NCI-H2196 (cell line): ENCODE results near the gene CYCS.
A peak's percentile ranks its signal among the peaks of the same experiment; 100 is the strongest.
"Not testable (repeated sequence)": the region's sequence is repeated elsewhere in the genome, so short reads cannot be mapped to it uniquely, and the experiment has no call there.

ENCODE experiments used
- DNase-seq: peaks from one replicate; lab custom pipeline; 2025; ENCODE audit not compliant: unreplicated experiment; lab: John Stamatoyannopoulos, UW

The CYCS gene

GRCh38 chr7:25118048-25118753 lies 6.9 kb downstream of the CYCS start:
- no peak for DNase-seq

GRCh38 chr7:25117226-25118047 lies 7.6 kb downstream of the CYCS start:
- DNase-seq = no peak

DNA sequence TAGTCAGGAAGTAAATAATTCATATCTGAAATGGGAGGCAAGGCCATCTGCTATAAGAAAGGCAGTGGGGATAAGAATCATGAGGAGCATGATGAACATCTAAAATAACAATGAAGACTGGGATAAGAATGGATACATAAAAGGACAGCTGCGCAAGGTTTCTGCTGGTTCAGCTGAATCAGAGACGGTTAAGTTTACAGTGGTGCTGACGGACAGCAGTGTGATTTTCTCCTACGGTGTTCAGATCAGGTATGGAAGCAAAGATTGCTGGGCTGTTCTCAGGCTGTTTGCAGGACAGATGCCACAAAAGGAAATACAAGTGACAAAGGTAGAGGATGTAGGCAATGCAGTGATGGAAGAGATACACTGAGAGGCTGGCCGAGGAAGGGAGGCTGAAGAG lies 8.4 kb downstream of the CYCS start:
- DNase-seq = no peak

GRCh38 chr7:25110514-25110913 lies 14.5 kb downstream of the CYCS start:
- DNase-seq = not testable (repeated sequence)

GRCh38 chr7:25109276-25109675 lies 15.8 kb downstream of the CYCS start:
- DNase-seq = no peak

- no peak for DNase-seq
These were observed 19.1 kb downstream of the CYCS start for GRCh38 chr7:25105911-25106310.

DNA sequence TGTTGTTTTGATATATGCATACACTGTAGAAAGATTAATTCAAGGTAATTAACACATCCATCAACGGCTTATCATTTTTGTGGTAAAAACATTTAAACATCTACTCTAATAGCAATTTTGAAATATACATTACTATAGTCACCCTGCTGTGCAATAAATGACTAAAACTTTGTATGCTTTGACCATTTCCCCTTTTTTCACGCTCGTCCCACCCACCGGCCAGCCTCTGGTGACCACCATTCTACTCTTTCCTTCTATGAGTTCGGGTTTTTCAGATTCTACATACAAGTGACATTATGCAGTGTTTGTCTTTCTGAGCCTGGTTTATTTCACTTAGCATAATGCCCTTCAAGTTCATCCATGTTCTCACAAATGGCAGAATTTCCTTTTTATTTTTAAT lies 21.3 kb downstream of the CYCS start:
- no peak for DNase-seq

DNA sequence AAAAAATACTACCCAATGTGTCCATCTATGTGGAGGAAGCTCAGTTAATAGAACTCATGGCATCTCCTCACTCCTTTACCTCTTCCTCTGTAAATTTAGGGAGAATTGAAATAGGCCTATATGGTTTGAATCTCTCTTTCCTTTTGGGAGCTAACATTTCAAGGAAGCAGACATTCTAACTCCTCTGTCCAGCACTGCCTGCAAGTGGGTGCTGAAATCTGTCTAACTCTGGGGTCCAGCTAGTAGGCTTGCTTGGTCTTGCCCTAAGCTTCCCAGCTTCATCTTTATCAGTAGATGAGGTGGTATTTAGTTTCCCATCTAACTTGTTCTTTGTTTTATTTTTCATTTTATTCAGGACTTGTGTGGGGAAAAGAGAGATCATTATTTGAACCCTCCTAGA lies 23.2 kb downstream of the CYCS start:
- no peak for DNase-seq

- peak; percentile 63 for DNase-seq
These were observed 26.7 kb downstream of the CYCS start for GRCh38 chr7:25098096-25099046.

DNA sequence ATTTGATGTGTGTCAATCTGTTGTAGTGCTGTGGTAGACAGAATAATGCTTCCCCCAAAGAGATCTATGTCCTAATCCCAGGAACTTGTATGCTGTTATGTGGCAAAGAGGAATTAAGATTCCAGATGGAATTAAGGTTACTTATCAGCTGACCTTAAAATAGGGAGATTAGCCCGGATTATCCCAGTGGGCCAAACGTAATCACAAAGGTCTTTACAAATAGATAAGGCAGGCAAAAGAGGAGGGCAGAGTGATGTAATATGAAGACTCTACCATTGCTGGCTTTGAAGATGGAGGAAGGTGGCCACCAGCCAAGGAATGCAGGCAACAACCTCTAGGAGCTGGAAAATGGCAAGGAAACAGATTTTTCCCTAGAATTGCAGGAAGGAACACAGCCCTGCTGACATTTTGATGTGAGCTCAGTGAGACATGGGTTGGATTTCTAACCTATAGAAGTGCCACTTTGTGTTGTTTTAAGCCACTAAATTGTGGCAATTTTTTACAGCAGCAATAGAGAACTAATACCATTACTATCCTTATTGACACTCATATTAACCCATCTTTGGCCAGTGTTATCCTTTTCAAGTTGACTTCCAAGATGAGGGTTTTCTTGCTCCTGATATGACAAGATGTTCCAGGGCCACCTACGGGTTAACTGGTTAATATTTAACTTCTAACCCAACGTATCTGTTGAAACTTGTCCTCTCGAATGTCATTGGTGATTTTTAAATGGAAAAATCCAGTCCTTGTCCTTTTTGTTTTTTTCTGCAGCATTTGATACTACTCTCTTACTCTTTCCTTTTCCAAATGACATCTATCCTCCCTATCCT lies 29.3 kb downstream of the CYCS start:
- DNase-seq = no peak

DNA sequence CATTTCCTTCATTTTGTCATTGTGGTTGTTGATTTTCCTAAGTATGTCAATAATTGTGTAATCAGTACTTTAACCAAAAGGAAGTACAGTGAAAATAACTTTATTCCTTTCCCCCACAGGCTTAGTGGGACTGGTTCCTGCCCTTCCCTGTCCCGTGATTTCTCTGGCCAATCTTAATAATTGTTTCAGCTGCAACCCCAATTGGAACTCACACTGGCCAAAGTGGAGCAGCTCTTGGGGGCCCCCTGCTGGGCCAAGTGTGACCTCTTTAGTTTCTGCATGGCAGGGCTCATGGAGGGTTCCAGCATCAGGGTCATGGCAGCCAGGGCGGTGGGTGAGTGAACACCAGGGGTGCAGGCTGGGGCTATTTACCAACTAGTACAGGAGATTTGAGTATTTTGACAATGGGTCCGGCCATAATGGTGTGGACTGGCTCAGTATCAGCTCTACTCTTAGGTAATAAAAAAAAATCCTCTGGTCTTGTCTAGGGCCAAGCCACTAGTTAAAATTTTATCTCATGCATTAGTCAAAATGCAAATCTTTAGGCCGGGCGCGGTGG lies 31.7 kb downstream of the CYCS start:
- DNase-seq = peak; percentile 34

- DNase-seq = no peak
These were observed 33.3 kb downstream of the CYCS start for GRCh38 chr7:25091779-25092178.

- no peak for DNase-seq
These were observed 33.9 kb downstream of the CYCS start for GRCh38 chr7:25091176-25091575.

DNA sequence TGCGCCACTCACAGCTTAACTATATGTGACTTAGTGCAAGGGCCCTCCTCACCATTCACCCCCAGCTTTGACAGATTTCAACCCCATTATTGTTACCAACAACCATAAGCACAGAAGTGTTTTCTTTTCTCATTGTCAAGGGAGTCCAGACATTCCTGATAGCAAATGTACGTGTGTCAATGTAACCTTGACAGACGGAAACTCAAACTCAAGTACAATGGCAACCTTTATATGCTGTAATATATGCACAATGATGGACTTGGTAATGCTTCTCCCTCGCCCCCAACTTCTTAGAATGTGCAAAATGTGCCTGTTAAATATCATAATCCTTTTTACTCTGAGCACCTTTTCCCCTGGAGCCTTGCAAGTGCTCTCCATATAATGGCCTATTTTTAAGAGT lies 34.7 kb downstream of the CYCS start:
- DNase-seq = no peak

DNA sequence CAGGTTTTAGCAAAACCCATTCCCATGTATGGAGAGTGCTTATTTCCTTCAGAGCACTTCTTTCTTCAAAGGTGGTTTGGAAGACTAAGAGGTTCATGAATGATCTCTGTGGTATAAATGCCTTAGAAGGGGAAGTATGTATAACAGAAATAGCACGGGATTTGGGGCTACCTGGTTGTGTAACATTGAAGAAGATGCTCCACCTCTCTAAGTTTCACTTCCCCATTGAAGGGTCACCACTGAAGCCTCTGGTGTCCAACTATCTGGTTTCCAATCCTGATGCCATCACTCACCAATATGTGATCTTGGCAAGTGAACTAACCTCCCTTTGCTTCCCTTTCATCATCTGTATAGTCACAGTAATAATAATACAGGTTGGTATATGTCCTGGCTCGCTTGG lies 37.2 kb downstream of the CYCS start:
- no peak for DNase-seq

DNA sequence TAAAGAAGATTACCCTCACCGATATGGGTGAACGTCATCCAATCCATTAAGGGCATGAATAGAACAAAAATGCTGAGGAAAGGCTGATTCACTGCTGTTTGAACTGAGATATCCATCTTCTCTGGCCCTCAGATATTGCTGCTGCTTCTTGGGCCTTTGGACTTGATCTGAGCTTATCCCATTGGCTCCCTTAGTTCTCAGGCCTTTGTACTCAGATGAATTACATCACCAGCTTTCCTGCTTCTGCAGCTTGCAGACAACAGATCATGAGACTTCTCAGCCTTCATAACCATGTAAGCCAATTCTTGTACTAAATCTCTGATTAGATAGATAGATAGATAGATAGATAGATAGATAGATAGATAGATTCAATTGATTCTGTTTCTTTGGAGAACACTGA lies 40.2 kb downstream of the CYCS start:
- no peak for DNase-seq

- no peak for DNase-seq
These were observed 41.9 kb downstream of the CYCS start for GRCh38 chr7:25083201-25083600.

DNA sequence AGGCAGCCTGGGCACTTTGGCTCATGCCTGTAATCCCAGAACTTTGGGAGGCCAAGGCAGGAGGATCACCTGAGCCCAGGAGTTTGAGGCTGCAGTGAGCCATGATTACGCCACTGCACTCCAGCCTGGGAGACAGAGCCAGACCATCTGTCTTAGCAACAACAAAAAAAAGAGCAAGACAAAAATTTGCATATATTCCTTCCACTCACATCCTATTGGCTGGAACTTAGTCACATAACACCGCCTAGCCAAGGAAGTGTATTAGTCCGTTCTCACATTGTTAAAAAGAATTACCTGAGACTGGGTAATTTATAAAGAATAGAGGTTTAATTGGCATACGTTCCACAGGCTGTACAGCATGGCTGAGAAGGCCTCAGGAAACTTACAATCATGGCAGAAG lies 43.0 kb downstream of the CYCS start:
- not testable (repeated sequence) for DNase-seq

GRCh38 chr7:25077096-25077495 lies 48.0 kb downstream of the CYCS start:
- no peak for DNase-seq

DNA sequence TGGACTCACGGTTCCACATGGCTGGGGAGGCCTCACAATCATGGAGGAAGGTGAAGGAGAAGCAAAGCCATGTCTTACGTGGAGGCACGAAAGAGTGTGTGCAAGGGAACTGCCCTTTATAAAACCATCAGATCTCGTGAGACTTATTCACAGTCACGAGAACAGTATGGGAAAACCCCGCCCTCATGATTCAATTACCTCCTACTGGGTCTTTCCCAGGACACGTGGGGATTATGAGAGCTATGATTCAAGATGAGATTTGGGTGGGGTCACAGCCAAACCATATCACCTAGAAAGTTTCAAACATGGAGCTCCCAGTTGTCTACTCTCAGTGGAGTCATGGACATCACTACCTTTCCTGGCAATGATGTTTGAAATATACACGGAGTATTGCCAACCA lies 49.6 kb downstream of the CYCS start:
- no peak for DNase-seq
